Liver (tissue), 3 donors: ENCODE measurements around the gene PACS1.

Source experiments
- FOXA1 ChIP-seq: IDR thresholded peaks from 2 replicates; pipeline ENCODE4 v1.6.1; 2016; ENCODE audit warnings: antibody characterized with exemption
- GABPA ChIP-seq, 2 donors: IDR thresholded peaks in 1 of 2; conservative IDR thresholded peaks in 1 of 2; 2 replicates each; pipeline ENCODE4 v1.6.1; 2016; ENCODE audit warnings: antibody characterized with exemption in 2 of 2, mild to moderate bottlenecking in 1 of 2, moderate library complexity in 1 of 2
- NR2F2 ChIP-seq: IDR thresholded peaks from 2 replicates; pipeline ENCODE4 v1.6.1; 2016; ENCODE audit warnings: antibody characterized with exemption
- YY1 ChIP-seq: IDR thresholded peaks from 2 replicates; pipeline ENCODE4 v1.6.1; 2016; ENCODE audit warnings: antibody characterized with exemption, mild to moderate bottlenecking
- TF ChIP-seq, protein P1 (sequence below): fragments of 150-350 bp; IDR thresholded peaks from 2 replicates; pipeline ENCODE4 v1.5.1; 2017; ENCODE audit warnings: improper control_type of control experiment, low read depth, low read length; ENCODE audit not compliant: missing input control
- TF ChIP-seq, protein P2 (sequence below): IDR thresholded peaks from 2 replicates; pipeline ENCODE4 v1.6.1; 2016; ENCODE audit warnings: antibody characterized with exemption
- TF ChIP-seq, protein P3 (sequence below): IDR thresholded peaks from 2 replicates; pipeline ENCODE4 v1.6.1; 2016; ENCODE audit warnings: antibody characterized with exemption
- donor health status: healthy.
- donor health status: healthy.

DNA sequence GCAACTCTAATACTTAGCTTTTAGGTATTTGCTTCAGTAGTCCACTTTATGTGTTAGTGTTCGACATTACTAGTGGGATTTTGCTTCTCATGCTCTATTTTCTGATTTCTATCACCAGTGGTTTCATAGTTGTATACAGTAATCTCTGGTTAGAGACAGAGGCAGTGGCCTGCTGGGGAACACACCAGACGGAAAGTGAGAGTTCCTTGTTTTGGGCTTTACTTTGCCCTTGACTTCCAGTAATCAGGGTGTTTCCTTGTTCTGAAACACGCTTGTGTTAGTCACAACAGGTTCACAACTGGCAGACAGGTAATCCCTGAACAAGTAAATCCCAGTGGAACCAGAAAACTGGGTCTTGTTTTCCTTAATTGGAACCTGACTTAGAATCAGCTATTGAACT is 56.0 kb downstream of the PACS1 start:
- TF ChIP-seq, protein P1, sequence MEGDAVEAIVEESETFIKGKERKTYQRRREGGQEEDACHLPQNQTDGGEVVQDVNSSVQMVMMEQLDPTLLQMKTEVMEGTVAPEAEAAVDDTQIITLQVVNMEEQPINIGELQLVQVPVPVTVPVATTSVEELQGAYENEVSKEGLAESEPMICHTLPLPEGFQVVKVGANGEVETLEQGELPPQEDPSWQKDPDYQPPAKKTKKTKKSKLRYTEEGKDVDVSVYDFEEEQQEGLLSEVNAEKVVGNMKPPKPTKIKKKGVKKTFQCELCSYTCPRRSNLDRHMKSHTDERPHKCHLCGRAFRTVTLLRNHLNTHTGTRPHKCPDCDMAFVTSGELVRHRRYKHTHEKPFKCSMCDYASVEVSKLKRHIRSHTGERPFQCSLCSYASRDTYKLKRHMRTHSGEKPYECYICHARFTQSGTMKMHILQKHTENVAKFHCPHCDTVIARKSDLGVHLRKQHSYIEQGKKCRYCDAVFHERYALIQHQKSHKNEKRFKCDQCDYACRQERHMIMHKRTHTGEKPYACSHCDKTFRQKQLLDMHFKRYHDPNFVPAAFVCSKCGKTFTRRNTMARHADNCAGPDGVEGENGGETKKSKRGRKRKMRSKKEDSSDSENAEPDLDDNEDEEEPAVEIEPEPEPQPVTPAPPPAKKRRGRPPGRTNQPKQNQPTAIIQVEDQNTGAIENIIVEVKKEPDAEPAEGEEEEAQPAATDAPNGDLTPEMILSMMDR = no peak
- TF ChIP-seq, protein P2, sequence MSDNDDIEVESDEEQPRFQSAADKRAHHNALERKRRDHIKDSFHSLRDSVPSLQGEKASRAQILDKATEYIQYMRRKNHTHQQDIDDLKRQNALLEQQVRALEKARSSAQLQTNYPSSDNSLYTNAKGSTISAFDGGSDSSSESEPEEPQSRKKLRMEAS = no peak
- TF ChIP-seq FOXA1 = no peak
- TF ChIP-seq NR2F2 = no peak
- TF ChIP-seq YY1 = no peak
- TF ChIP-seq, protein P3, sequence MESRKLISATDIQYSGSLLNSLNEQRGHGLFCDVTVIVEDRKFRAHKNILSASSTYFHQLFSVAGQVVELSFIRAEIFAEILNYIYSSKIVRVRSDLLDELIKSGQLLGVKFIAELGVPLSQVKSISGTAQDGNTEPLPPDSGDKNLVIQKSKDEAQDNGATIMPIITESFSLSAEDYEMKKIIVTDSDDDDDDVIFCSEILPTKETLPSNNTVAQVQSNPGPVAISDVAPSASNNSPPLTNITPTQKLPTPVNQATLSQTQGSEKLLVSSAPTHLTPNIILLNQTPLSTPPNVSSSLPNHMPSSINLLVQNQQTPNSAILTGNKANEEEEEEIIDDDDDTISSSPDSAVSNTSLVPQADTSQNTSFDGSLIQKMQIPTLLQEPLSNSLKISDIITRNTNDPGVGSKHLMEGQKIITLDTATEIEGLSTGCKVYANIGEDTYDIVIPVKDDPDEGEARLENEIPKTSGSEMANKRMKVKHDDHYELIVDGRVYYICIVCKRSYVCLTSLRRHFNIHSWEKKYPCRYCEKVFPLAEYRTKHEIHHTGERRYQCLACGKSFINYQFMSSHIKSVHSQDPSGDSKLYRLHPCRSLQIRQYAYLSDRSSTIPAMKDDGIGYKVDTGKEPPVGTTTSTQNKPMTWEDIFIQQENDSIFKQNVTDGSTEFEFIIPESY = no peak
- TF ChIP-seq GABPA (IDR thresholded peaks at IDR 0.05 in 1 of 2, conservative IDR thresholded peaks at IDR 0.05 in 1 of 2) = no peak
